Stimulated activated effector memory CD8-positive, alpha-beta T cell treated with anti-CD3 and anti-CD28 coated beads, Interleukin-12 subunit alpha, Interleukin-12 subunit beta, amount 100 ng/mL, for 72 hours (primary cell): ENCODE data around the gene IL31.
A peak's percentile ranks its signal among the peaks of the same experiment; 100 is the strongest.

Source experiments
- ATAC-seq: fragments of 150-1000 bp; cut with Tn5 transposase; 2 replicates; pipeline ENCODE4 v1.10.0; 2021
- DNase-seq, 2 donors: peaks; one replicate each; pipeline ENCODE4 v3.0.0; 2021 to 2022; ENCODE audit warnings: low spot score in 2 of 2
- H3K27ac Mint-ChIP-seq: one replicate; pipeline ENCODE4 v1.8.0; 2022; ENCODE audit warnings: mild to moderate bottlenecking, mixed read lengths
- H3K36me3 Mint-ChIP-seq: one replicate; pipeline ENCODE4 v1.8.0; 2022; ENCODE audit warnings: mild to moderate bottlenecking, mixed read lengths
- H3K4me1 Mint-ChIP-seq: one replicate; pipeline ENCODE4 v1.8.0; 2022; ENCODE audit warnings: mixed read lengths
- H3K4me3 Mint-ChIP-seq: one replicate; pipeline ENCODE4 v1.8.0; 2022; ENCODE audit warnings: mild to moderate bottlenecking, mixed read lengths
- H3K9me3 Mint-ChIP-seq: one replicate; pipeline ENCODE4 v1.8.0; 2022; ENCODE audit warnings: mixed read lengths

Gene IL31

GRCh38 chr12:122200541-122201175 lies 26.6 kb upstream of the IL31 start:
- ATAC-seq (no peak), DNase-seq (no peak)
- peaks cover 24% of the 10 kb centered on the region for H3K36me3 Mint-ChIP-seq
- H3K4me3 Mint-ChIP-seq: no peak overlapping the region
- H3K27ac Mint-ChIP-seq: peak overlapping the region; percentile 37
- H3K4me1 Mint-ChIP-seq: peaks cover 31% of the 10 kb centered on the region
- H3K9me3 Mint-ChIP-seq: peaks cover 2% of the 10 kb centered on the region

GRCh38 chr12:122199484-122200355 lies 25.7 kb upstream of the IL31 start:
- DNase-seq (no peak), ATAC-seq (no peak)
- Mint-ChIP-seq H3K4me3 (no peak overlapping the region), H3K27ac (peak overlapping the region; percentile 37), H3K9me3 (peaks cover 4% of the 10 kb centered on the region), H3K4me1 (peaks cover 23% of the 10 kb centered on the region), H3K36me3 (peaks cover 14% of the 10 kb centered on the region)

GRCh38 chr12:122197612-122197966 lies 23.6 kb upstream of the IL31 start:
- peaks cover 12% of the 10 kb centered on the region for H3K36me3 Mint-ChIP-seq
- peak; percentile 82 for ATAC-seq

GRCh38 chr12:122195405-122195804 lies 21.4 kb upstream of the IL31 start:
- Mint-ChIP-seq H3K4me3 (no peak overlapping the region), H3K36me3 (peaks cover 16% of the 10 kb centered on the region), H3K9me3 (peaks cover 4% of the 10 kb centered on the region), H3K27ac (no peak overlapping the region), H3K4me1 (peaks cover 20% of the 10 kb centered on the region)
- DNase-seq (no peak), ATAC-seq (no peak)

More at GRCh38 chr12:122197612-122197966, 23.6 kb upstream of the IL31 start:
- Mint-ChIP-seq H3K4me1 (peaks cover 19% of the 10 kb centered on the region), H3K4me3 (peak overlapping the region; percentile 44), H3K9me3 (peaks cover 4% of the 10 kb centered on the region), H3K27ac (peak overlapping the region; percentile 92)
- DNase-seq: no peak

GRCh38 chr12:122194804-122195203 lies 20.8 kb upstream of the IL31 start:
- H3K4me1 Mint-ChIP-seq: peaks cover 20% of the 10 kb centered on the region
- no peak overlapping the region for H3K4me3 Mint-ChIP-seq
- H3K36me3 Mint-ChIP-seq: peaks cover 16% of the 10 kb centered on the region
- DNase-seq (no peak), ATAC-seq (no peak)
- H3K27ac Mint-ChIP-seq: no peak overlapping the region
- peaks cover 4% of the 10 kb centered on the region for H3K9me3 Mint-ChIP-seq

GRCh38 chr12:122192441-122192840 lies 18.4 kb upstream of the IL31 start:
- H3K4me3 Mint-ChIP-seq: no peak overlapping the region
- ATAC-seq (no peak), DNase-seq (no peak)
- peaks cover 10% of the 10 kb centered on the region for H3K36me3 Mint-ChIP-seq
- H3K27ac Mint-ChIP-seq: no peak overlapping the region
- peaks cover 4% of the 10 kb centered on the region for H3K9me3 Mint-ChIP-seq
- peaks cover 9% of the 10 kb centered on the region for H3K4me1 Mint-ChIP-seq

GRCh38 chr12:122190842-122191668 lies 17.0 kb upstream of the IL31 start:
- Mint-ChIP-seq H3K4me1 (peaks cover 6% of the 10 kb centered on the region), H3K4me3 (no peak overlapping the region)

GRCh38 chr12:122189626-122190475 lies 15.8 kb upstream of the IL31 start:
- Mint-ChIP-seq H3K36me3 (peaks cover 4% of the 10 kb centered on the region), H3K27ac (no peak overlapping the region), H3K9me3 (no peaks in the 10 kb centered on the region), H3K4me1 (peaks cover 10% of the 10 kb centered on the region), H3K4me3 (no peak overlapping the region)
- no peak for ATAC-seq
- DNase-seq: no peak

More at GRCh38 chr12:122190842-122191668, 17.0 kb upstream of the IL31 start:
- Mint-ChIP-seq H3K27ac (no peak overlapping the region), H3K36me3 (peaks cover 4% of the 10 kb centered on the region), H3K9me3 (peaks cover 4% of the 10 kb centered on the region)
- peak; percentile 65 to 90 for DNase-seq
- ATAC-seq: peak; percentile 89

- no peaks in the 10 kb centered on the region for H3K9me3 Mint-ChIP-seq
- no peak overlapping the region for H3K4me3 Mint-ChIP-seq
- no peak for DNase-seq
- peaks cover 19% of the 10 kb centered on the region for H3K4me1 Mint-ChIP-seq
- ATAC-seq: no peak
- no peak overlapping the region for H3K27ac Mint-ChIP-seq
- H3K36me3 Mint-ChIP-seq: peaks cover 4% of the 10 kb centered on the region
These were observed 13.4 kb upstream of the IL31 start for GRCh38 chr12:122187466-122187865.

GRCh38 chr12:122185494-122186082 lies 11.6 kb upstream of the IL31 start:
- ATAC-seq: no peak
- Mint-ChIP-seq H3K27ac (no peak overlapping the region), H3K4me3 (no peak overlapping the region), H3K4me1 (peaks cover 14% of the 10 kb centered on the region), H3K36me3 (no peaks in the 10 kb centered on the region), H3K9me3 (no peaks in the 10 kb centered on the region)
- no peak for DNase-seq

GRCh38 chr12:122185079-122185478 lies 11.1 kb upstream of the IL31 start:
- Mint-ChIP-seq H3K4me3 (no peak overlapping the region), H3K4me1 (peaks cover 14% of the 10 kb centered on the region), H3K27ac (no peak overlapping the region), H3K36me3 (no peaks in the 10 kb centered on the region), H3K9me3 (no peaks in the 10 kb centered on the region)
- ATAC-seq (no peak), DNase-seq (no peak)

GRCh38 chr12:122184517-122184916 lies 10.5 kb upstream of the IL31 start:
- no peak for ATAC-seq
- no peaks in the 10 kb centered on the region for H3K9me3 Mint-ChIP-seq
- no peak for DNase-seq
- peak overlapping the region; percentile 68 for H3K4me3 Mint-ChIP-seq
- no peak overlapping the region for H3K27ac Mint-ChIP-seq
- no peaks in the 10 kb centered on the region for H3K36me3 Mint-ChIP-seq
- peaks cover 14% of the 10 kb centered on the region for H3K4me1 Mint-ChIP-seq

GRCh38 chr12:122183588-122183940 lies 9.5 kb upstream of the IL31 start:
- no peak for DNase-seq
- no peaks in the 10 kb centered on the region for H3K36me3 Mint-ChIP-seq
- ATAC-seq: no peak
- H3K4me1 Mint-ChIP-seq: peaks cover 14% of the 10 kb centered on the region
- no peak overlapping the region for H3K27ac Mint-ChIP-seq
- H3K4me3 Mint-ChIP-seq: peak overlapping the region; percentile 68
- H3K9me3 Mint-ChIP-seq: no peaks in the 10 kb centered on the region

- Mint-ChIP-seq H3K4me3 (peak within 1 kb of the TSS; percentile 68), H3K4me1 (peaks cover 14% of the 10 kb centered on the region), H3K27ac (no peak within 1 kb of the TSS), H3K36me3 (no peaks in the 10 kb centered on the region), H3K9me3 (no peaks in the 10 kb centered on the region)
- DNase-seq: no peak
- peak; percentile 74 for ATAC-seq
These were observed 9.0 kb upstream of the IL31 start, which contains the start of gene LRRC43 for GRCh38 chr12:122182887-122183587. LRRC43 (plus strand) TSS chr12:122183123; CDS start chr12:122183145, 22 bp downstream.
